Stomach (tissue), 9 donors: ENCODE results near the gene FGD2. TPM values are rescaled to one million over a fixed set of nuclear protein-coding genes. Genes with fewer than 3 reads are reported as not detected.

Experiments
- DNase-seq, 2 donors: peaks; one replicate each; pipeline versions ENCODE4 v3.0.0 to v3.0.0-alpha.2; 2013 to 2019
- H3K27ac ChIP-seq, 5 donors: fragments of 200-600 bp in 4 of 5; sonication (generic) in 4 of 5; one replicate each; pipeline ENCODE4 v1.5.1; 2013 to 2019; ENCODE audit warnings: mild to moderate bottlenecking in 1 of 5, moderate library complexity in 1 of 5
- H3K27me3 ChIP-seq, 3 donors: fragments of 200-600 bp; sonication (generic); one replicate each; pipeline ENCODE4 v1.5.1; 2017 to 2019; ENCODE audit warnings: mixed run types in 1 of 3
- H3K36me3 ChIP-seq, 4 donors: fragments of 200-600 bp; sonication (generic); 1 replicate in 3 of 4; 2 replicates in 1 of 4; pipeline ENCODE4 v1.5.1; 2016 to 2019
- H3K4me1 ChIP-seq, 4 donors: fragments of 200-600 bp; sonication (generic); one replicate each; pipeline ENCODE4 v1.5.1; 2016 to 2019
- H3K4me3 ChIP-seq, 4 donors: fragments of 200-600 bp; sonication (generic) in 3 of 4; one replicate each; pipeline ENCODE4 v1.5.1; 2016 to 2019; ENCODE audit warnings: mild to moderate bottlenecking in 1 of 4
- H3K9me3 ChIP-seq, 4 donors: fragments of 200-600 bp; sonication (generic); one replicate each; pipeline ENCODE4 v1.5.1; 2016 to 2019
- CTCF ChIP-seq, 7 experiments: fragments of 450-650 bp in 4 of 7; fragments of 200-600 bp in 3 of 7; sonication (generic) in 3 of 7; IDR thresholded peaks; one replicate each; pipeline ENCODE4 v1.5.1; 2016 to 2019; ENCODE audit warnings: antibody characterized with exemption in 7 of 7, control low read depth in 2 of 7, mild to moderate bottlenecking in 1 of 7
- EP300 ChIP-seq: sonication (generic); formaldehyde crosslinking; IDR thresholded peaks from one replicate; pipeline ENCODE4 v1.6.1; 2017; ENCODE audit warnings: antibody characterized with exemption
- POLR2A ChIP-seq, 4 donors: fragments of 450-650 bp; IDR thresholded peaks; one replicate each; pipeline ENCODE4 v1.6.1; 2016; ENCODE audit warnings: antibody characterized with exemption in 4 of 4, control low read depth in 2 of 4, mild to moderate bottlenecking in 1 of 4, moderate library complexity in 1 of 4
- POLR2AphosphoS5 ChIP-seq, 3 donors: sonication (generic); formaldehyde crosslinking; IDR thresholded peaks; one replicate each; pipeline ENCODE4 v1.6.1; 2016; ENCODE audit warnings: antibody characterized with exemption in 3 of 3
- WGBS, 5 donors: extraction: QIAGEN DNeasy Blood & Tissue Kit in 3 of 5; methylation state at CpG; one replicate each; pipeline versions ENCODE4 v1.1.5 to v1.1.7; 2013 to 2018; 5-methylcytosine and 5-hydroxymethylcytosine counted together
- intact Hi-C: fragments of 100-400 bp; cut with DNase I; formaldehyde crosslinking; loops from one replicate; pipeline ENCODE4 v1.15.1; 2023; ENCODE audit warnings: low total_unique reads
- polyA plus RNA-seq, 3 donors: library from polyadenylated mRNA; stranded (reverse); fragments of 200-250 nt; gene quantifications; one replicate each; pipeline ENCODE4 v1.2.3, GENCODE V29; 2013
- total RNA-seq, 5 donors: library from RNA; depleted of rRNA; stranded (reverse); fragments of >200 nt; gene quantifications; one replicate each; pipeline versions ENCODE4 v1.1.0 to v1.2.3, GENCODE V29; 2014 to 2016
- donor health status: healthy with polysubstance abuse.
- donor health status: Bipolar disorder and iron deficiency.
- donor health status: healthy.

The FGD2 gene
- total and polyA plus RNA-seq, 8 donors = 2.6 to 34.5 (median 5.3) TPM

DNA sequence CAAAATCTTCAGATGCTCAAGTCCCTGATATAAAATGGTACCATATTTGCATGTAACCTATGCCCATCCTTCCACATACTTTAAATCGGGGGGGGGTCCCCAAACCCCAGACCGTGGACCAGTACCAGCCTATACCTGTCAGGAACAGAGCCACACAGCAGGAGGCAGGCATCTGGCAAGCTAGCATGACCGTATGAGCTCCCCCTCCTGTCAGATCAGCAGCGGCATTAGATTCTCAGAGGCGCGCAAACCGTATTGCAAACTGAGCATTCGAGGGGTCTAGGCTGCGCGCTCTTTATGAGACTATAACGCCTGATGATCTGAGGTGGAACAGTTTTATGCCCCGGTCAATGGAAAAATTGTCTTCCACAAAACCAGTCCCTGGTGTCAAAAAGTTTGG is 30.7 kb downstream of the FGD2 start:
- 68 to 82% (median 72%) methylated on average over 8 to 12 of the region's 12 CpGs for WGBS, 5 donors
- Histone ChIP-seq H3K27me3 (no peaks in the 10 kb centered on the region), H3K27ac (no peak overlapping the region), H3K4me1 (peaks cover 4 to 13% (median 7%) of the 10 kb centered on the region in 4 donors), H3K4me3 (no peak overlapping the region), H3K9me3 (no peaks in the 10 kb centered on the region), H3K36me3 (peaks cover 0 to 10% (median 0%) of the 10 kb centered on the region in 4 donors)
- intact Hi-C loops = no loop called here
- DNase-seq = no peak
- TF ChIP-seq POLR2AphosphoS5 (IDR thresholded peaks at IDR 0.05) = no peak

DNA sequence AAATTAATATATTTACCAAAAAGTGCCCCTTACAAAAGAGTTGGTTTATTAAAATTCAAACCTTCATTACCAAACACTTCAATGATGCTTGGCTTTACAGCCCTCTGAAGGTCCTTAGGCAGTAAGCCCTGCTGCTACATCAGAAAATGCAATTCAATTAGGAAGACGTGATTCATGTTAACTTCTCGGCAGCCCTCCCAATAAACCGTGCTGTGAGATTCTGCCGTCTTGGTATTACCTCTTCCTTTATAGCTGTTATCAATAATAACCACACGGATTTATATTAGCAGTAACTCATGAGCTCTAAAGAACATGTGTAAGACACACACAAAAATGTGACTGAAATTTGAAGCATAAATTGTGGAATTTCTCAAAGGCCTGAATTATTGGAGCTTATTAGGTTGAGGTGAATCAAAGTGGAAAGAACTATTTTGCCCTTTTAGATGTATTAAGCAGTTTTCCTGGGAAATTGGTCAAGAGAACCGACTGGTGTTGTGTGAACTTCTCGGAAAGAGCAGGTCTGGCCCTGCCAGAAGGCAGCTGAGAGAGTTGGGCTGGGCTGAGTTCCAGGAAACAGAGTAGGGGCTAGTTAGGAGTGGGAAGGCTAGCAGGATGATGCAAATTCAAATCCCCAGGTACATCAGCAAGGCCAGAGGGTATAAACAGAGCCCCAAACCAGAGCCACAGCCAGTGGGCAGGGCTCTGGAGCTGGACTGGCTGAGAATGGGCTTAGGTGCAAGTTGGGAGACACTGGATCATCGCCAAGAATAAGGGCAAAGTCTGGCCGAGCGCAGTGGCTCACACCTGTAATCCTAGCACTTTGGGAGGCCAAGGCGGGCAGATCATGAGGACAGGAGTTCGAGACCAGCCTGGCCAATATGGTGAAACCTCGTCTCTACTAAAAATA is 33.1 kb downstream of the FGD2 start:
- 36 to 50% (median 46%) methylated on average over 13 of the region's 13 CpGs for WGBS, 5 donors
- DNase-seq = peak; percentile 66 to 83
- intact Hi-C loops = no loop called here
- no peaks in the 10 kb centered on the region for H3K27me3 ChIP-seq
- H3K4me3 ChIP-seq = no peak overlapping the region
- no peaks in the 10 kb centered on the region for H3K36me3 ChIP-seq
- H3K27ac ChIP-seq = peak overlapping the region in 2 of 5 donors; percentile 23 to 35
- peak in 1 of 3 donors; percentile 33 for TF ChIP-seq POLR2AphosphoS5 (IDR thresholded peaks at IDR 0.05)
- TF ChIP-seq CTCF (IDR thresholded peaks at IDR 0.05) = no peak
- TF ChIP-seq EP300 = no peak
- peaks cover 4 to 13% (median 7%) of the 10 kb centered on the region in 4 donors for H3K4me1 ChIP-seq
- no peaks in the 10 kb centered on the region for H3K9me3 ChIP-seq

- Histone ChIP-seq H3K4me3 (no peak overlapping the region), H3K36me3 (no peaks in the 10 kb centered on the region), H3K9me3 (no peaks in the 10 kb centered on the region), H3K4me1 (peaks cover 4 to 13% (median 7%) of the 10 kb centered on the region in 4 donors), H3K27ac (no peak overlapping the region), H3K27me3 (no peaks in the 10 kb centered on the region)
- intact Hi-C loops = no loop called here
- no peak for DNase-seq
- TF ChIP-seq CTCF (IDR thresholded peaks at IDR 0.05) = no peak
- no peak for TF ChIP-seq POLR2AphosphoS5 (IDR thresholded peaks at IDR 0.05)
- TF ChIP-seq EP300 = no peak
- no peak for TF ChIP-seq POLR2A (IDR thresholded peaks at IDR 0.05)
- 78 to 96% (median 90%) methylated on average over 4 of the region's 4 CpGs for WGBS, 5 donors
Measured at GRCh38 chr6:37039958-37040357, 34.5 kb downstream of the FGD2 start.

DNA sequence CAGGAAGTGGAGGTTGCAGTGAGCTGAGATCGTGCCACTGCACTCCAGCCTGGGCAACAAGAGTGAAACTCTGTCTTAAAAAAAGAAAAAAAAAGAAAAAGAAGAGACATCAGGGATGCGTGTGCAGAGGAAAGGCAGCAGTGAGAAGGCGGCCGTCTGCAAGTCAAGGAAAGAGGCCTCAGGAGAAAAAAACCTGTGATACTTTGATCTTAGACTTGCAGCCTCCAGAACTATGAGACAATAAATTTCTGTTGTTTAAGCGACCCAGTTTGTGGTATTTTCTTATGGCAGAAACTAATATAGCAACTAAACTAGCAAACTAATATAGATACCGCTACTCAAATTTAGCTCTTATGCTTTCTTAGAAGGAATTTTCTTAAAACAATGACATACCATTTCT is 36.1 kb downstream of the FGD2 start:
- H3K36me3 ChIP-seq = no peaks in the 10 kb centered on the region
- no peak for DNase-seq

More for the DNA sequence above, 36.1 kb downstream of the FGD2 start:
- intact Hi-C loops = no loop called here
- Histone ChIP-seq H3K4me1 (peaks cover 4 to 13% (median 7%) of the 10 kb centered on the region in 4 donors), H3K27me3 (no peaks in the 10 kb centered on the region), H3K4me3 (no peak overlapping the region), H3K27ac (no peak overlapping the region), H3K9me3 (no peaks in the 10 kb centered on the region)
- TF ChIP-seq CTCF (IDR thresholded peaks at IDR 0.05) = no peak
- TF ChIP-seq EP300 = no peak
- no peak for TF ChIP-seq POLR2A (IDR thresholded peaks at IDR 0.05)
- no peak for TF ChIP-seq POLR2AphosphoS5 (IDR thresholded peaks at IDR 0.05)
- 82 to 92% (median 87%) methylated on average over 6 of the region's 6 CpGs for WGBS, 5 donors
